Measurements from ENCODE around the gene DCUN1D3. TPM values are rescaled to one million over a fixed set of nuclear protein-coding genes. Genes with fewer than 3 reads are reported as not detected.

DCUN1D3 gene
- total RNA-seq, 2 donors from 2014 or later = 7.5 to 14.5 TPM

GRCh38 chr16:20901068-20901435 is 894 bp upstream of the DCUN1D3 start:
- DNase-seq (no peak), ATAC-seq (no peak)
- no peaks in the 10 kb centered on the region for H3K9me3 ChIP-seq
- intact Hi-C loops (cut with DNase I) = loop anchor here (10.0 kb wide), 1 partner anchor 46 kb away; no protein-coding TSS in a partner anchor
- H3K4me3 ChIP-seq = peak overlapping the region; percentile 45 to 59
- WGBS, 2 donors = 0 to 2% methylated on average over 19 to 20 of the region's 20 CpGs
- H3K27me3 ChIP-seq = no peaks in the 10 kb centered on the region
- peak overlapping the region; percentile 90 to 97 (median 95) for H3K27ac ChIP-seq
- H3K36me3 ChIP-seq (replicated peaks in 1 of 2; ENCODE audit: insufficient read depth in 1 of 2, low read depth in 2 of 2) = no peaks in the 10 kb centered on the region
- peaks cover 77% of the 10 kb centered on the region for H3K4me1 ChIP-seq
- TF ChIP-seq, protein P1, sequence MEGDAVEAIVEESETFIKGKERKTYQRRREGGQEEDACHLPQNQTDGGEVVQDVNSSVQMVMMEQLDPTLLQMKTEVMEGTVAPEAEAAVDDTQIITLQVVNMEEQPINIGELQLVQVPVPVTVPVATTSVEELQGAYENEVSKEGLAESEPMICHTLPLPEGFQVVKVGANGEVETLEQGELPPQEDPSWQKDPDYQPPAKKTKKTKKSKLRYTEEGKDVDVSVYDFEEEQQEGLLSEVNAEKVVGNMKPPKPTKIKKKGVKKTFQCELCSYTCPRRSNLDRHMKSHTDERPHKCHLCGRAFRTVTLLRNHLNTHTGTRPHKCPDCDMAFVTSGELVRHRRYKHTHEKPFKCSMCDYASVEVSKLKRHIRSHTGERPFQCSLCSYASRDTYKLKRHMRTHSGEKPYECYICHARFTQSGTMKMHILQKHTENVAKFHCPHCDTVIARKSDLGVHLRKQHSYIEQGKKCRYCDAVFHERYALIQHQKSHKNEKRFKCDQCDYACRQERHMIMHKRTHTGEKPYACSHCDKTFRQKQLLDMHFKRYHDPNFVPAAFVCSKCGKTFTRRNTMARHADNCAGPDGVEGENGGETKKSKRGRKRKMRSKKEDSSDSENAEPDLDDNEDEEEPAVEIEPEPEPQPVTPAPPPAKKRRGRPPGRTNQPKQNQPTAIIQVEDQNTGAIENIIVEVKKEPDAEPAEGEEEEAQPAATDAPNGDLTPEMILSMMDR (IDR thresholded peaks at IDR 0.05) = no peak
- no peak for TF ChIP-seq POLR2A (IDR thresholded peaks at IDR 0.05)

DNA sequence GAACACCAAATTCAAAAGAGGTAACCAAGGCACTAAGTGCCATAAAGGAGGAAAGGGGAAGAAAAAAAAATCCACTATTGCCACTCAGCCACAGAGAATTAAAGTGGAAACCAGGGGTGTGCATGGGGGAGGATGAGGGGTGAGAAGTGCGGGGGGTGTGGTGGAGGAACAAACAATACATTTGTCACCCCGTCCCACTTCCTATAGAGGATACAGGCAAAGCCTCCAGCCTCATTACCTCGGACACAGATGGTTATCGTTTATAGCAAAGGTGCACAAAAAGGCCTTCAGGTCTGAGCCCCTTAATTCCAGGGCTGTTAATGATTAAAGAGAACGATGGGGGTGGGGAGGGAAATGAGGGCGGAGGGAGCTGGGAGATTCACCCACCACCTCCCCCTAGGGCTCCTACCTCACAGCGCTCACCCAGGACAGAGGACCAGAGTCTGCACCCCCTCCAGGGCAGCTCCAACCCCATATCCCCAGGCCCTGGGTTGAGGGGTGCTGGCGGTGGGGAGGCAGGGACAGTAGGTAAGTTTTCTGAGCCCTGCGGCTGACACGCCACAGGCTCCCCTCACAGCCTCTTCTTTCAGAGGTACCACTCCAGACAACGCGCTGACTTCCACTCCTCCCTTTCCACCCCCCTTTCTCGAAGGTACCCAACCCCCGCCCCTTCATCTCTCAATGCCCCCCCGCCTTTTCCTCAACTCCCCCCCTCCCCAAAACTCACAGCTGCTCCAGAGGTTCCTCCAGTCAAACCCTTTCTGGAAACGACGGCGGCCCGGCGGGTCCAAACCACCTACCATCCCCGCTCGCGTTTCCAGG is 470 bp downstream of the DCUN1D3 start:
- DNase-seq = peak in 3 of 4 donors; percentile 30 to 40 (median 34)
- Histone ChIP-seq H3K36me3 (replicated peaks in 1 of 2; ENCODE audit: insufficient read depth in 1 of 2, low read depth in 2 of 2) (no peaks in the 10 kb centered on the region), H3K27ac (peak overlapping the region; percentile 90 to 97 (median 95)), H3K27me3 (no peaks in the 10 kb centered on the region), H3K4me3 (peak overlapping the region; percentile 45 to 59), H3K9me3 (no peaks in the 10 kb centered on the region), H3K4me1 (peaks cover 63% of the 10 kb centered on the region)
- ATAC-seq = no peak
- TF ChIP-seq POLR2A (IDR thresholded peaks at IDR 0.05) = no peak
- TF ChIP-seq, protein P1 (IDR thresholded peaks at IDR 0.05) = no peak
- intact Hi-C loops (cut with DNase I) = loop anchor here (10.0 kb wide), 1 partner anchor 45 kb away; no protein-coding TSS in a partner anchor
- 0 to 2% methylated on average over 15 to 23 of the region's 23 CpGs for WGBS, 2 donors

- no peak for DNase-seq
- Histone ChIP-seq H3K9me3 (no peaks in the 10 kb centered on the region), H3K27ac (peak overlapping the region in 3 of 4 donors; percentile 90 to 95 (median 95)), H3K4me1 (peaks cover 57% of the 10 kb centered on the region), H3K27me3 (no peaks in the 10 kb centered on the region), H3K4me3 (no peak overlapping the region), H3K36me3 (replicated peaks in 1 of 2; ENCODE audit: insufficient read depth in 1 of 2, low read depth in 2 of 2) (no peaks in the 10 kb centered on the region)
- TF ChIP-seq, protein P1 (IDR thresholded peaks at IDR 0.05) = no peak
- TF ChIP-seq POLR2A (IDR thresholded peaks at IDR 0.05) = peak in 2 of 3 donors; percentile 28 to 56
- 7 to 15% methylated on average over 5 of the region's 5 CpGs for WGBS, 2 donors
- ATAC-seq = no peak
- intact Hi-C loops (cut with DNase I) = no loop called here
These were observed 1.1 kb downstream of the DCUN1D3 start for GRCh38 chr16:20899071-20899470.

- intact Hi-C loops (cut with DNase I) = no loop called here
- Histone ChIP-seq H3K27ac (peak overlapping the region in 1 of 4 donors; percentile 95), H3K9me3 (no peaks in the 10 kb centered on the region), H3K4me1 (peaks cover 45% of the 10 kb centered on the region), H3K27me3 (no peaks in the 10 kb centered on the region), H3K36me3 (replicated peaks in 1 of 2; ENCODE audit: insufficient read depth in 1 of 2, low read depth in 2 of 2) (no peaks in the 10 kb centered on the region), H3K4me3 (no peak overlapping the region)
- WGBS, 2 donors = 67 to 71% methylated on average over 3 of the region's 3 CpGs
- DNase-seq (no peak), ATAC-seq (no peak)
- TF ChIP-seq, protein P1 (IDR thresholded peaks at IDR 0.05) = no peak
- TF ChIP-seq POLR2A (IDR thresholded peaks at IDR 0.05) = no peak
These were observed 2.2 kb downstream of the DCUN1D3 start for GRCh38 chr16:20897922-20898321.

Data from body of pancreas (tissue), 4 donors.